Superior temporal gyrus (tissue), 1 donor: ENCODE results near the gene TFAP2C.
"Not testable (repeated sequence)": the region's sequence is repeated elsewhere in the genome, so short reads cannot be mapped to it uniquely, and the experiment has no call there.

Experiments used
- DNase-seq: peaks from one replicate; pipeline ENCODE4 v3.0.0-alpha.2; 2016; ENCODE audit errors: extremely low spot score

The TFAP2C gene

GRCh38 chr20:56616716-56617115 lies 12.4 kb upstream of the TFAP2C start:
- DNase-seq = no peak

- DNase-seq = no peak
These were observed 11.6 kb upstream of the TFAP2C start for GRCh38 chr20:56617489-56617888.

GRCh38 chr20:56621730-56622129 lies 7.4 kb upstream of the TFAP2C start:
- DNase-seq = no peak

GRCh38 chr20:56623930-56624329 lies 5.2 kb upstream of the TFAP2C start:
- not testable (repeated sequence) for DNase-seq

- no peak for DNase-seq
These were observed 4.1 kb upstream of the TFAP2C start for GRCh38 chr20:56624786-56625681.

- no peak for DNase-seq
These were observed 3.3 kb upstream of the TFAP2C start for GRCh38 chr20:56625837-56626236.

DNA sequence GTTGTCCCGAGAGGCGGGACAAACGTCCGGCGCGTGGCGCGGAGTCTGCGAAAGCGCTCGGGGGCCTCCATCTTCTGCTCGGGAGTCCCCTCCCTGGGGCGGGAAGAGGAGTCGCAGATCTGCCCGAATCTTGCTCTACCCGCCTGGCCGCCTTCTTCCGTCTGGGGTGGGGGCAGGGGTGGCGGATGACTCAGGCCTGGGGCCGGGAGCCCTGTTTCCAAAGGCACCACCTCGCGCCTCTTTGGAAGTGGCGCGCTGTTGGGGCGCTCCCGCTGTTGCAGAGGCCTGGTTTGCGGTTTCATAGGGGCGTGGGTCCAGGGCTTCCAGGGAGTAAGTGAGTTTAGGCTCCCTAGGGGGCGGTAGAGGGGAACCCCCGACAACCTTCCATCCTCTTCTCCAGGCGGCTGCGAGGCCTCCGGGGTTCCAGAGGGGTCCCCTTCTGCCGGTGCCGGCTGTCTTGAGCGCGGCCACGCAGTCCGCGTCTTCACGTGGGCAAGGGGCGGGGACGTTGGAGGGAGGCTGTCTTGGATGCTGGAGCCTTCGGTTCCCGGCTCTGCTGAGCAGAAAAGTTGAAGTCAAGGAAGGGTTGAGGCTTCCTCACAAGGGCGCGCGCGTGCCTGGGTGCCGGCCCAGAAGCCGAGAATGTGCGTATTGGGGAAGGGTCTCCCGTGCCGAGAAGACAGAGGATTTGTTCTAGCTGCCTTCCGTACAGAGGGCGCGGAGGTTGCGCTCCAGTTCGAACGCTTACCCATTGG lies 2.6 kb upstream of the TFAP2C start:
- no peak for DNase-seq

DNA sequence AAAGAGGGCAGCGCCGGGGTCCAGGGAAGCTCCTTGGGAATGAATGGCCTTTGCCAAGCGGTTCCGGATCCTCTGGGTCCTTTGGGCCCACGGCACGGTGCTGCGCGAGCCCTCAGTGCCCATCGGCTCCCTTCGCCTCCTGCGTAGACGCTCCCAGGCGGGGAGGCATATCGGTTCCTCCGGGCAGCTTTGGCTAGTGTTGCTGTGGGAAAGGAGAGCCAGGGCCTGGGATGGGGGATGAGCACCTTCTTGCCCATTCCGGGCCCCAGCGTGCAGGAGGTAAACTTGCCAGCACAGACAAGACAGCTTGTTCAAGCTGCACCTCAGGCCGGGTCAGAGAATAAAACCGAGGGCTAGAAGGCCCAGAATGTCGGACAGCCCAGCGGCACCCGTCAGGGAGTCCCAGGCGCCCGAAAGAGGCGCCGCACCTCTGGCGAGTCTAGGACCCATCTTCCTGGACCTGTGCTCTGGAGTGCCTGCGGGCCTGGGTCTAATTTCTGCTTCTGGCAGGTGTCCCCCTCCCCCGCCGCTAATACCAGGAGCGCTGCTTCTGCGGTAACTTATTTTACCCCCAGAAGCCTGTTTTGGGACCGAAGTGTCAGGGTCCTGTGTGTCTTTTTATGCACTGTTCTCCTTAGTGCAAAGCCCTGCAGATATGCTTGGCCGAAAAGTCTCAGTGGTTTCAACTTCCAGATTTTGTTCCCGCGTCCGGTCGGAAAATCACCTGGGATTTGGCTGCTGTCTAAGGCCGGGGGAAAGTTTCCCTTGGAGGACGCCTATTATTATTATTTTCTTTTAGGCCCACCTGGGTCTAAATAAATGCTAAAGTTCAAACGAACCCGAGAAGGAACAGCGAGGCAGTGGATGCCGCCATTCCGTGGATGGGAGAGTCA lies 1.7 kb upstream of the TFAP2C start:
- no peak for DNase-seq

DNA sequence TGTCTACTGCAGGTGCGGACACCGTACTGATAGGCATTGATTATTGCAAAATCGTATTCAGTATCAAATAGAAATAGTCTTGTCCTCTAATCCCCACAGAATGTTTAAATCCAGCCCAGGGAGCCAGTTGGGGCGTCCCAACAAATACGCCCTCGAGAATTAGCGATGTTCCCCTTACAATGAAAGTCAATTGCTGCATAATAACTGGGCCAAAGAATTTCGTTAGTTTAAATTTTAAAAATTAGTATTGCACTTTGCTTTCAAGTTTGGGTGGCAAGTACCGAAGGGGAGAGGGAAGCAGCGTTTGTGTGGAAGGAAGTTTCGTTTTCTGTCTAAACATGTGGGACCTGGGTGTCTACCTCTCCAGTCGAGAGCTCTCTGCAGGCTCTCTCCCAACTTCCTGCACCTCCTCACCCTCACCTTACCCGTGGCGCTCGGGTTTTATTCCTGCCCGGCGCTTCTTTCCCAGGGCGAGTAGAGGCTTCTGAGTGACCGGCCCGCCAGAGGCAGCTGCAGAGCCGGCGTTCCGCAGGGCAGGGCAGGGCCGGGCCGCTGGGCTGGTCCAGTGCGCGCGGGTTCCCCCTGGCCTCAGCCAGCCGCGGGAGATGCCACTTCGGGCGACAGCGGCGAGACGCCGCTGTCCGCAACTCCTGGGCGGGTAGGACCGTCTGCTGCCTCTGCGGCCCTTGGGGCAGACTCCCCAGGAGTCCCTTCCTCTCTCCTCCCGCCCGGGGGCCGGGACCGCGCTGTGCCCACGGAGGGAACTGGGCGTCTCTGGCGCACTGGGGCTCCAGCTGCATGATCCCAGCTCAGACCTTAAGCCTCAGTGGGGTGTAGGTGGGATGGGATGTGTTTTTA lies 862 bp upstream of the TFAP2C start:
- DNase-seq = no peak

DNA sequence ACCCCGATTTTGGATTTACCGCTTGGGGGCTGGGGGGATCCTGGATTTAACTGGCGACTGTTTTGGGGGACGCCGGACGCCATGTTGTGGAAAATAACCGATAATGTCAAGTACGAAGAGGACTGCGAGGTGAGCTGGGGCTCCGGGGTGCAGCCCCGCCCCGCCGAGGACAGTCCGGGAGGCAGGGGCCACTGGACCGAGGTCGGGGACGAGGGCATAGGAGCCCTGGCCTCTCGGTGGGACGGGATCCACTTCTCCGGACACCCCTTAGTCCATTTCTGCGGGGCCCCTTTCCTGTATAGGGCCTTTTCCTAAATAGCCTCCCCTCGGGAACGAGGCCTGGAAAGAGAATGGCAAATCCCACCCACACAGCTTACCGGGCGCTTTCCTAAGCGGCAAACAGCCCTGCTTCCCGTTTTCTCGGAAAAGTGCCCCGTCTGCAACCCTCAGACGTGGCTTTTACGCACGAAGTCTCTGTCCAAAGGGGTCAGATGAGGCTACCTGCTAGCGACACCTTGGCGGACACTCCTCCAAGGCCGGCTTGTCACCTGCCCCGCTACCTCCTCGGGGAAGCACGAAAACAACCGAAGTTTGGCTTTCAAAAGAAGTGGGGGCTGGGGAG lies 469 bp downstream of the TFAP2C start:
- no peak for DNase-seq

DNA sequence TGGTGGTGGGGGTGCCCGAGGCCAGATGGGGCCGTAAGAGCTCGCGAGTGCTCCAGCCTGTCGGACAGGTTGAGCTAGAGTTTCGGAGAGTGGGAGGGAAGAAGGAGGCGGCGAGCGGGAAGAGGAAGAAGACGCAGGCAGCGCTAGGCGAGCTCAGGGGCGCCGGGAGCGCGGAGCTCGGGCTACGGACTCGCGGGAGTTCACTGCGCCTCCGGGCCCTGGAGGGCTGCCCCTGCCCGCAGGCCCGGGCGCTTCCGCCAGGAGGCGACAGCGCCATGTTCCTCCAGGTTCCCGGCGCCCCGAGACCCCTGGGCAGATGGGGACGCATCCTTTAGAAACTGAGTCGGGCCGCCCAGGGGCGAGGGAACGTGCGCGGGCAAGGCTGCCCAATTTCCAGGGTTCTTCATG lies 984 bp downstream of the TFAP2C start:
- no peak for DNase-seq

DNA sequence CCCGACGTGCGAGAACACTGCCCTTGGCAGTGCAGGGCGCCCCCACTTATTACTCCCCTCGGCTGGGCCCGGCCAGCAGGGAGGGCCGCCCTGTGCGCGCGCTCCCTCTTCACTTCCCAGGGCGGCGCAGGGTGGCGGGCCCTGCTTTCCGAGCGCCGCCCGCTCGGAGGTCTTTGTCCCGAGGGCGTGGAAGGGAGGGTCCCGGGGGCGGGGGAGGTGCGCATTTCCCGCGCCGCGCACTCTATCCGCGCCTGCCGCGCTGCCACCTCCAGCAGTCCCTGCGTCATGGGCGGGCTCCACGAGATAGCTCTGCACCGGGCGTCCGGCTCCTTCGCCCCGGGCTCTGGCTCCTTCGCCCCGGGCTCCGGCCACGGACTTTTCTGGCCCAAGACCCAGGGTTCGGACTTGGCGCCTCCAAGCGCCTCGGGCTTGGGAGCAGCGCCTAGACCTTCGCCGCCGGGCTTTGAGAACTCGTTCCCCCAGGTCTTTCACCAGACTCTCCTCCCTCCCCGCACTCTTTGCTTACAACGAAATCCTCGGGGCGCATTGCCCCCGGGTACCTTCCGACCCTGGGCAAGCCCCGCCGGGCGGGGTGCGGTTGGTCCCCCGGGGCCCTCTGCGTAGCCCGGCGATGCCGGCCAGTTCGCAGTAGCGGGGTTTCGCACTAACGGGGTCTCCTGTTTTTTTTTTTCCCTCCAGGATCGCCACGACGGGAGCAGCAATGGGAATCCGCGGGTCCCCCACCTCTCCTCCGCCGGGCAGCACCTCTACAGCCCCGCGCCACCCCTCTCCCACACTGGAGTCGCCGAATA lies 1.6 kb downstream of the TFAP2C start:
- DNase-seq = no peak

DNA sequence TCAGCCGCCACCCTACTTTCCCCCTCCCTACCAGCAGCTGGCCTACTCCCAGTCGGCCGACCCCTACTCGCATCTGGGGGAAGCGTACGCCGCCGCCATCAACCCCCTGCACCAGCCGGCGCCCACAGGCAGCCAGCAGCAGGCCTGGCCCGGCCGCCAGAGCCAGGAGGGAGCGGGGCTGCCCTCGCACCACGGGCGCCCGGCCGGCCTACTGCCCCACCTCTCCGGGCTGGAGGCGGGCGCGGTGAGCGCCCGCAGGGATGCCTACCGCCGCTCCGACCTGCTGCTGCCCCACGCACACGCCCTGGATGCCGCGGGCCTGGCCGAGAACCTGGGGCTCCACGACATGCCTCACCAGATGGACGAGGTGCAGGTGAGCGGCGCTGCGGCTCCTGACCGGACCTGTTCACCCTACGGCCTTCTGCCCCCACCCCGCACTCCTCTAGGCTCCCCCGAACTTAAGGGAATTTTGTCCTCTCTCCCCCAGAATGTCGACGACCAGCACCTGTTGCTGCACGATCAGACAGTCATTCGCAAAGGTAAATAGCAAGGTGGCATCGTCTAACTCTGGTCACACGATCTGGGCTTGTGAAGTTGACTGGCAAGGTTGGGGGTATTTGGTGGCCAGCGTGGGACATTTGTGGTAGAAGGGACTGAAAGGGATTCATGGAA lies 2.3 kb downstream of the TFAP2C start:
- DNase-seq = no peak

DNA sequence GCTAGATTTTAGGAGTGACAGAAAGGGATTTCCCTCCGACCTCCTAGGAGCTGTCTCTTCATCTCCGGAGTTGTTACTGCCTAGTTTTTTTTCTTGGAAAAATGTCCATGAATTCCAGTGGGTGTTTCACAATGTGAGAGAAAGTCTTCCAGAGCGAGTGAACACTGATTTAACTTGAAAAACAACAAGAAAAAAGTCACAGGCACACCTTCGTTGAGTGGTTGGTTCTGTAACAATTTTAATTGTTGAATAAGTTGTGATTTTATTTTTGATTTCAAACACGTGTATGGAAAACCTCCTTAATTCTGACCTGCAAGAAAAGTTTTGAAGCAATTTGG lies 2.9 kb downstream of the TFAP2C start:
- no peak for DNase-seq

- DNase-seq = no peak
These were observed 5.2 kb downstream of the TFAP2C start for GRCh38 chr20:56634307-56634706.

DNA sequence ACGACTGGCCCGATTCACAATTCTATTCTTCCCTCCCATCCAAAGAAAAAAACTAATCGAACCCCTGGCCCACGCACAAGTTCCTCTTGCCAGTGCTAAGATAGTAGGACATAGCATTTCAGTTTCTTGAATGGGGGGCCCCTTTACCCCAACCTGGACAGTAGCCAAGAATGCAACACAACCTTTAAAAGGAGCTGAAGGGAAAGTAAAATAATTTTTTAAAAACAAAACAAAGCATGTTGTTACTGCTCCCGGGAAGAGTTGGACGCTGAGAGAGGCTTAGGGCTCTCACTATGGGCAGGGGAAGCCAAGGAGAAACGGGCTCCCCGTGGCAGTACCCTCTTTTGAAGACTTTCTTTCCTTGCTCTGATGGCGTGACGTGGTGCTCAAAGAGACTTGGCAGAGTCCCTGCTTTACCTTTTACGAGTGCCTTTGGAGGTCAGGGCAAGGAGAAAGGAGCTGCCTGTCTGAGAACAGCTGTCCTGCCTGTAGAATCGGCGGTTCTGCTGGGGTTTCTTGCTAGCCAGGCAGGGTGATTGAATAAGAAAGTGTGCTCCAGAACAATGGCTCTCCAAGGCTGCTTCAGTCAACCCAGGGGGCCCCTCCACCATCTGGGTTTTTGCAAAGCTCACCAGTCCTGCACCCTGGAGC lies 5.8 kb downstream of the TFAP2C start:
- DNase-seq = no peak

DNA sequence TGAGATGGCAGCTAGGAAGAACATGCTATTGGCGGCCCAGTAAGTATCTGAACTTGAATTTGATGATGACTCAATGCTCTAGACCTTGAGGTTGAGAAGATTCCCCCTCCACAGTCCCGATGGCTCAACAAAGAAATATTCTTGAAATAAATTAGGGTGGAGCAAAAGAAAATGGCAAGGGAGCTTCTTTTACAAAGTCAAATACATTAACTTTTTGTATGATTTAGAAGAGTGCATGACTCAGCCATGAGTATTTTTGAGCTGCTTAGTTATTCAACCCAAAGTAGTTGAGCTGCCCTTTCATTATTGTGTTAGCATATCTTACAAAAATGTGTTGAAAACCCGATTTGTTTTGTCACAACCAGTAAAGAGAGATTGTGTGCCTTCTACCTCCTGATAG lies 7.6 kb downstream of the TFAP2C start:
- DNase-seq = no peak

DNA sequence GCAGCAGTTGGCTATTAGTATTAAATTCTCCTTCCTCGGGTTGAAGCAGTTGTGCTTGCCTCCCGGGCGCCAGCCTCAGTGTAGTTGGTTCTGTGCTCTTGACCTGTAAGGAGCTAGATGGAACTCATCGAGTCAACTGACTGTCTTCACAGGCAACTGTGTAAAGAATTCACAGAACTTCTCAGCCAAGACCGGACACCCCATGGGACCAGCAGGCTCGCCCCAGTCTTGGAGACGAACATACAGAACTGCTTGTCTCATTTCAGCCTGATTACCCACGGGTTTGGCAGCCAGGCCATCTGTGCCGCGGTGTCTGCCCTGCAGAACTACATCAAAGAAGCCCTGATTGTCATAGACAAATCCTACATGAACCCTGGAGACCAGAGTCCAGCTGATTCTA lies 8.5 kb downstream of the TFAP2C start:
- no peak for DNase-seq

DNA sequence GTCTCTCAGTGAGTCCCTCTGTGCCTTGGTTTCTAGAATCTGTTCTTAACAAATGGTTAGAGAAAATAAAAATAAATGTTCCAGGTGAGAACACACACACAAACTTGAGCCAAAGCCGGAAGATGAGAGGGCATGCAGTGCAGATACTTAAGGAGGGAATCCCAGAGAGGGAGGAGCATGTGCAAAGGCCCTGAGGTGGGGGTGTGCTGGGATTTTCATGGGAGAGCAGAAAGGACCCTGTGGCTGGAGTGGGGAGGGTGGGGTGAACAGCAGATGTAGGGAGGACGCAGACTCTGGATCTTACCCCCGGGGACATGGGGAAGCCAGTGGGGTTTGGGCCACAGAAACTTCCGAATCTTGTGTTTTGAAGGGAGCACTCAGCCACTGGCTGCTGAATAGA lies 17.5 kb downstream of the TFAP2C start:
- no peak for DNase-seq
